ENCODE results near the gene WWP2.
"Not testable (repeated sequence)": the region's sequence is repeated elsewhere in the genome, so short reads cannot be mapped to it uniquely, and the experiment has no call there.

- TF ChIP-seq POLR2AphosphoS5 (IDR thresholded peaks at IDR 0.05; ENCODE audit: insufficient read depth, low read depth, low read length); POLR2A (IDR thresholded peaks at IDR 0.05; ENCODE audit: low read depth, low read length); EZH2 (IDR thresholded peaks at IDR 0.05; ENCODE audit: borderline replicate concordance, low read depth, low read length, severe bottlenecking); MAX (IDR thresholded peaks at IDR 0.05; ENCODE audit: insufficient read depth, insufficient read length); GATA2 (IDR thresholded peaks at IDR 0.05; ENCODE audit: insufficient read depth, insufficient read length, low read depth, low read length); FOS (IDR thresholded peaks at IDR 0.05; ENCODE audit: borderline replicate concordance, insufficient read depth, low read length); MYC (IDR thresholded peaks at IDR 0.05; ENCODE audit: low read depth, low read length): not testable (repeated sequence)
- TF ChIP-seq, protein P1, sequence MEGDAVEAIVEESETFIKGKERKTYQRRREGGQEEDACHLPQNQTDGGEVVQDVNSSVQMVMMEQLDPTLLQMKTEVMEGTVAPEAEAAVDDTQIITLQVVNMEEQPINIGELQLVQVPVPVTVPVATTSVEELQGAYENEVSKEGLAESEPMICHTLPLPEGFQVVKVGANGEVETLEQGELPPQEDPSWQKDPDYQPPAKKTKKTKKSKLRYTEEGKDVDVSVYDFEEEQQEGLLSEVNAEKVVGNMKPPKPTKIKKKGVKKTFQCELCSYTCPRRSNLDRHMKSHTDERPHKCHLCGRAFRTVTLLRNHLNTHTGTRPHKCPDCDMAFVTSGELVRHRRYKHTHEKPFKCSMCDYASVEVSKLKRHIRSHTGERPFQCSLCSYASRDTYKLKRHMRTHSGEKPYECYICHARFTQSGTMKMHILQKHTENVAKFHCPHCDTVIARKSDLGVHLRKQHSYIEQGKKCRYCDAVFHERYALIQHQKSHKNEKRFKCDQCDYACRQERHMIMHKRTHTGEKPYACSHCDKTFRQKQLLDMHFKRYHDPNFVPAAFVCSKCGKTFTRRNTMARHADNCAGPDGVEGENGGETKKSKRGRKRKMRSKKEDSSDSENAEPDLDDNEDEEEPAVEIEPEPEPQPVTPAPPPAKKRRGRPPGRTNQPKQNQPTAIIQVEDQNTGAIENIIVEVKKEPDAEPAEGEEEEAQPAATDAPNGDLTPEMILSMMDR (IDR thresholded peaks at IDR 0.05; ENCODE audit: extremely low read depth in 1 of 2, insufficient read depth in 1 of 2, low read depth in 1 of 2, low read length in 2 of 2): not testable (repeated sequence)
These were observed 33.1 kb upstream of the WWP2 start for GRCh38 chr16:69729030-69729429.

All from endothelial cell of umbilical vein (primary cell).